Activated CD4-positive, alpha-beta T cell treated with anti-CD3 and anti-CD28 coated beads, Interleukin-2, amount 50 U/mL, for 48 hours (primary cell): ENCODE measurements around the gene PLCXD3.
"Not testable (repeated sequence)": the region's sequence is repeated elsewhere in the genome, so short reads cannot be mapped to it uniquely, and the experiment has no call there.

Experiments
- DNase-seq, 2 experiments: peaks; one replicate each; pipeline ENCODE4 v3.0.0-alpha.2; 2020

PLCXD3 gene

DNA sequence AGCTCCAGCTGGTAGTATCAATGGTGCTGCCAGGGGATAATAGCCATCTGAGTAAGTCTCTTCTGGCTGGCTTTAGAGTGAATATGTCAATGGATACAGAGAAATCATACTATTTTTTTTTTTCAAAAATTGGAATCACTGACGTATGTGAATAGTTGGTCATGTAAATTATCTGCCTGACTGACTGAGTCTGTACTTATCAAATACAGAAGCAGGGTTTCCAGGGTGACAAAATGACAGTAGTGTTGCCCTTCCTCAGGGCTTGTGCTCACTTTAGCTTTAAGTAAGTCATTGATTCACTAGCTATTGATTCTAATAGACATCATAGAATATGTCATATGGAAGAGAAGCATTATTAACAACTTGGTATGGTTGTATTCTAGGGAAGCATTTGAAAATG, 171.1 kb downstream of the PLCXD3 start:
- DNase-seq: no peak

DNA sequence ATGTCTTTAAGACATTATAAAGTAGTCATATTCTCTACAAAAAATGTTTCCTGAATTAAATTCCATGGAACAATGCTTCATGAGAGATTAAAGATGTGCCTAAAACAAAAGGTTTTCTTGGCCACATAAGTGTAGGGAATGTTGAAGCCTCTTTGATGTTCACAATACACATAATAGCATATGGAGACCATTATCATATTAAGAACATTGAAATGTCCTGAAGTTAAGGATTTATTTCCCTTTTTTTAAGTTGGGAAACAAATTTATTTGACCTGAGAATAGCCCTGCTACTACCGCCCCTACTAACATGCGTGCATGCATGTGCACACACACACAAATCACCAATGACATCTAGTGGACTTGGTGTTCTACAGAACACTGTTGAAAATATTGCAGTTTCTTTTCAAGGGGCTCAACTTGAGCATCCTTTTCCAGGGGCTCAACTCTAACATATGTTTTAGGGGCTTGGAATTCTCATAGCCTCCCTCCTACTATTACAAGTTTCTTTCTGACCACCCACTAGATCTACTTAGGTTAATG, 172.2 kb downstream of the PLCXD3 start:
- no peak for DNase-seq

DNA sequence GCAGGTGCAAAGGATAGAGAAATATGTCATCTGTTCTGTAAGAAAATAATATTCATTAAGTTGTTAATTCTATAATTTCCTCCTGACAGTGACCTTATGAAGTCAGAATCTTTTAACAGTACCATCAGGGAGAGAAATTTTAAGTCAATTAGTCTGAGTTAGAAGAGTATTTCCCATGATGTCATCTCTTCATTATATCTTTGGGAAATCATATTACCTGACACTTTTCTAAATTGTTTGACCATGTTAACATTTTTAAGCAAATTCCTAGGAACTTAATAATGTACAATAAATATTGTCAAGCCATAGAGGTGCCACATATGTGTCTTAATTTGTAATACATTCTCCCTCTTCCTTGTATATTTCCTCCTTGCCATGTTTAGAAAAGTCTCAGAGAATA, 172.7 kb downstream of the PLCXD3 start:
- no peak for DNase-seq

DNA sequence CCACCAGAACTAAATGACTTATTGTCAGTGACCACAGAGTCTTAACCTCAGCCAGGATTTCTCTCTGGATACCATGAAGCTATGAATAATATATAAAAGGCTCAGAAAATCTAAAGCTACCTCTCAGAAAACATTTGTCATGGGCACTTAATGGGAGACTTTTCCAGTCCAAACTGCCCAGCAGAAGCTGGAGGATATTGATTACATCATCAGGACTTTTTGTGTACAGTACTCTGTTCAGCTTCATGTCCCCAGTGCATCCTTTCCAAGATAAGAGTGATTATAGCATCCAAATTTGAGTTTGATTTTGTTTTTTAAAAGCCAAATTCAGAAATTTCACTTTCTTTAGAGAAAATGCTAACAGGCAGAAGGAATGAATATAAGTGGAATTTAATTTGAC, 173.2 kb downstream of the PLCXD3 start:
- no peak for DNase-seq

DNA sequence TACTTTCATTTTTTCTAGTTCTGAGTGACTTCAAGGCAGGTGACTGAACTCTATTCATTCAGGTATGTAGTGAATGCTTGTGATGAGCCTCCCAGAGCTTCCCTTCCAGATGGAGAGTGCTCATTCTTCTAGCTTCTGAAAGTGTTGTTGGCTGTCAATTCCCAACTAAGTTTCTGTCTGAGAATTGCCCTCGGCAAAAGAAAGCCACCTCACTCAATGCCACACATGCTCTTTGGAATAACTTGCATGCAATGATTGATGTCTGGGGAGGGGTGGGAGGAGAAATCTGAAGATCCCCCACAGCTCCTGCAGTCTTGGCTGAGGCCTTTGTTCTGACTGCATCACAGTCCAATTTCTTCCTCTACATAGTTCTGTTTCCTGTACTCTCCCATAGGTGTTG, 173.9 kb downstream of the PLCXD3 start:
- DNase-seq: no peak

DNA sequence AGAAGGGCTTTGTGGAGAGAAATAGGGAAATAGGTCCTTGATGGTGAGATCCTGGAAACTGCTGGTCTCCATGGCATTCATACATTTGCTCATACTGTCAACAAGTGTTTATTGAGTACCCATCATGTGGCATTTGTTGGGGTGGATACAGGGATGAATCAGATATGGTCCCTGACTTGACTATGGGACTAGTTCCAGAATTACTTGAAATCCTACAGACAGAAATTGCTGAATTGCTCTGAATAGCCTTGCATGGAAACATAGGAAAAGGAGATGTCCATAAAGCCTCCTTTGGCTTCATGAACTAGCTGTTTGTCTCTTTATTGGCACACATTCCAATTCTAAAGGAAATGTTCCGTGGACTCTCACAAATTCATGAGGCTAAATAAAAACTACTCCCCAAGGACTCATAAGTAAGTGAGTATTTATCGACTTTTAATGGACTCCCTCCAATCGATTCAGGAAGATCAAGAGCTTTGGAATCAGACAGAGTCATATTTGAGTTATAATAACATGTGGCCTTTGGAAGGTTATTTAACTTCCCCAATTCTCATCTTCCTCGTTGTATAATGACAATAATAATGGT, 174.7 kb downstream of the PLCXD3 start:
- no peak for DNase-seq

DNA sequence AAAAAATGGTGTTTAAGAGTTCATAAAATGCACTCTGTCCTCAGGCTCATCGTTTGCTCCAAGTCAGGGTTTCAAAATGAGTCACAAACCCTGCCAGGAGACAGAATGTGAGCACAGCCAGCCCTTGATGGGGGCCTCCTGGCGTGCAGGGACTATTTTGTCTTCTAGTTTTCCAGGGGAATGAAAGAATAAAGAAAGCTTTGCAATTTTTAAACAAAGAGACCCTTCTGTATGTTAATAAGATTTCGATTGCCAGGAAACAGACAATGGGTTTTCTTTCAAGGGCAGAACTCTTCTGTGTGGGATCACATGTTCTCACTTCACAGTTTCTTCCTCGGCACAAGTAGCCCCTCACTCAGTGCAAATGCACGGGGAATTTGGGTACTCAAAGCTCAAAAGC, 175.6 kb downstream of the PLCXD3 start:
- no peak for DNase-seq

DNA sequence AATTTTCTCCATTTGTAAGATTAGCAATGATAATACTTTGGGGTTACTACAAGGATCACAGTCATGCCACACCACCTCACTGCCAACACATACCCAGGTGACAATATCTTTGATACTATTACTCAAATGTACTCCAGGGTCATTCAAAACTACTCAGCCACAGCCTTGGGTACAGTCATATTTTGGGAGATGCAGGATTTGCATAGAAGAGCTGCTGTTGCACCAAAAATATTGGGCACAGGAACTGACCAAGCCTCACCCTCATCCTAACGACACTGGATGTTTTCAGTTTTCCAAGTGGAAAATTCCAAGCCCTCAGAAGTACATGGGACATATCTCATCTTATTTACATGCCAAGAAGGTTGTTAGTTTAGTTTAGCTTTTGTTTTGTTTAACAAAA, 176.2 kb downstream of the PLCXD3 start:
- no peak for DNase-seq

DNA sequence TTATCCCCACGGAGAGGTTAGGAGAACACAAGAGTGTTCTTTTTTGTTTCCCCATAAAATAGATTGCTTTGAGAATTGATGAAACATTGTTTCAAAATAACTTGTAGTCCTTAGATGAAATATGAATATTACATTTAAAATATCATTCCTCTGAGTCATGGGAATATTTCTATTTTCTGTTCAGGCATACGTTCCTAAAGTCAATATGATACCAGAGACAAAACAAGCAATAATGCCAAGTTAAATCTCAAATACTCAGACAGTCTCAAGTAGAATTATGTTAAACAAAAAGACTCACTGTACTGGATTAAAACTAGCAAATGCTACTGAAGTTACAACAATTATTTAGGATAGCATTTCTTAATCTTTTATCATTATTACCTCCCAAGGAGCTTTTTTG, 185.3 kb downstream of the PLCXD3 start:
- DNase-seq: no peak

DNA sequence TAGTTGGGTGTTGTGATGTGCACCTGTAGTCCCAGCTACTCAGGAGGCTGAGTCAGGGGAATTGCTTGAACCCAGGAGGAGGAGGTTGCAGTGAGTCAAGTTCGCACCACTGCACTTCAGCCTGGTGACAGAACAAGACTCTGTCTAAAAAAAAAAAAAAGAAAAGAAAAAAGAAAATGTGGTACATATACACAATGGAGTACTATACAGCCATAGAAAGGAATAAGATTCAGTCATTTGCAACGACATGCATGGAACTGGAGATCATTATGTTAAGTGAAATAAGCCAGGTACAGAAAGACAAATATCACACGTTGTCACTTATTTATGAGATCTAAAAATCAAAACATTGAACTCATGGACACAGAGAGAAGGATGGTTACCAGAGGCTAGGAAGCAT, 187.6 kb downstream of the PLCXD3 start:
- DNase-seq: not testable (repeated sequence)

DNA sequence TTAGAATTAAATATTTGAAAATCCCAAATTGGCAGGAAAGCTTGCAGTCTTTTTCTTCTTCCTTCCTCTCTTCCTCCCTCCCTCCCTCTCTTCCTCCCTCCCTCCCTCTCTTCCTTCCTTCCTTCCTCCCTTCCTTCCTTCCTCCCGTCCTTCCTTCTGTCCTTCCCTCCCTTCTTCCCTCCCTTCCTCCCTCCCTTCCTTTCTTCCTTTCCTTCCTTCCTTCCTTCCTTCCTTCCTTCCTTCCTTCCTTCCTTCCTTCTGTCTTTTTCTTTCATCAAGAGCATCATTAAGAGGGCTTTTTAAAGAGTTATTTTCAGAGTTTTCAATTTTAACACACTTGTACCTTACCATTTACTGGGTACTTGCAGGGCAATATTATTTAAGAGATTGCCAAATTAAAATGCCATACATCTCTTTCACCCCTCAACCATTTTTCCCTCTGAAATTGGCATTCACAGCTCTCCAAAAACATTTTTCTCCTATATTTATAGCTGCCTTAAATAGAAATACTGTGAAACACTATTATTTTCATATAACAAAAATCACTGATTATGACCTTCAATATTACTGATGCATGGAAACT, 197.8 kb downstream of the PLCXD3 start:
- DNase-seq: no peak

DNA sequence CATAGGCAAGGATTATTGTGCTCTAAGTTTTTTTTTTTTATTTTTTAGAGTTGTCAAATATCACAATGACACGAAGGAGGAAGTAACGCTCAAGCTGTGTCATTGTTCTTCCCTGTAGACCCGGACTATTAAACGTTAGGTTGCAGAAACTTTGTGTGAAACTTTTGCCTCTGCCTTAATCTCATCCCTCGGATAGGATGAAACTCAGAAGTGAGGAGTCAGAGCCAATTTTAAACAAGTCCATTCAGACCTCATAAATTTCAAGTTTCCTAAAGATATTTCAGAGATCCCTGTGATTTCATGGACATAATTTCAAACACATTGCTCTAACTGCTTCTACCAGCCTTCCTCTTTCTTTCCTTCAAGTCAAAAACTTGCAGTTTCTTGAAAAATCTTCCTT, 198.3 kb downstream of the PLCXD3 start:
- no peak for DNase-seq

DNA sequence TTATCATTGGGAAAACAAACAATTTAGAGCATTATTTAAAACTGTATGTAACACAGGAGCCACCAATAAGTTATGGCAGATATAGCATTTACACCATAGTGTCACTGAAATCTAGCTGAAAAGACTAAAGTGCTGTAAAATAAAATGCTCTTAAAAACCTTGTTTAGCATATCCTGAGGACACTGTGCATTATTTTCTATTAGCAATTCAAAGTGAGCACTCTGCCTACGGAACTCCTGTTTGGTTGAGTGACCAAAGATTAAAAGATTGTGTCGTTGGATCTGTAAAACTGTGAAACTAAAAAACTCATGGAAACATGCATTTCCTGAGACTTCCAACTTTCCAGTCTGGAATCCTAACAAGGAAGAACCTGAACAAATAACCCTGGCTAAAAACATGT, 201.1 kb downstream of the PLCXD3 start:
- no peak for DNase-seq

DNA sequence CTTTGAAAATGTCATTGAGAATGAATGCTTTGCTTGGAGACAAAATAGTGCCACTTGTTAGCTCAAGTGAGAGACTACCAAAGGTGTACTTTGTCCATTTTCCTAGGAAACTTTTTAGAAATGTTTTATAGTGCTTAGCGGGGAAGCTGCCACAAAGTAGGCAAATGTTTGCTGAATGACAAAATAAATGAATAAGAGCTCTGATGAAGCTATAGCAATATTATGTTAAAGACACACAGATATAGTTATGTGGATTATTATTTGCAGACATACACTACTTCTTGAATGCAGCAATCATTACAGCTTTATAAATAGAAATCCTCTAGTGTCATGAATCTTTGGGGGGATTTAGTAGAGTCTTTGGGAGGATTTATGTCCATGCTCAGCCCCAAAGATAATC, 204.4 kb downstream of the PLCXD3 start:
- DNase-seq: no peak

DNA sequence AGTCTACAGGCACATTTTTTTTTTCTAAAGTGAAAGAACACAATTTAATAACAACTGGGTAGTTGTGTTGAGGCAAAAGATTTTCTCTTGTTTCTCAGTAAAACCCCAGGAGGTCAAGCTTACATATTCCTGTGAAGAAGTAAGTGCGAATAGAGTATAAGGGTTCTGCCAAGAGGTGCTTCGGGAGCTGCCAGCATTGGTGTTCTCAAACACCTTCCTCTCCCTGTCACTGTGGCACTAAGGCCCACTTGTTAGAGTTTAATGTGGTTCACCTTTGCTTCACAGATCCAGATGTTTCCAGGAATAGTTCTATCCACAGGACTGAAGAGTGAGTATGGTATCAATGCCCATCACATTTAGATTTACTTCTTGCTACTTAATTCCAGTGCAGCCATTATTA, 205.3 kb downstream of the PLCXD3 start:
- no peak for DNase-seq

DNA sequence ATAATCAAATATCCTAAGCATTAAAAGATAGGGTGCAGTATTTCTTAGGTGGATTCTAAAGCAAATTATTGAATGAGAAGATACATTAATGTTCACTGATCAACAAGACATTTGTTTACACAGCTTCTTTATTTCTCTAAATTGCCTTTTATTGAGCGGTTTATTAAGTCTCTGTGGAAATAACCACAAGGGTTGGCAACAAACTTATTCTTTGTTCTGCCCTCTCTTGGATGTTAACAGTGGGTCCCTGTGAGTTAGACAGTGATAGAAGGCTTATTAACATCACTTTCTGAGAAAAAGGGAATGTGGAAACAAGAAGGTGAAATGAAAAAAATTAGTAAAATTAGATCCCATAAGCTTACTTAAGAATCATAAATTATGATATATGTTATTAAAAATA, 214.3 kb downstream of the PLCXD3 start:
- no peak for DNase-seq

DNA sequence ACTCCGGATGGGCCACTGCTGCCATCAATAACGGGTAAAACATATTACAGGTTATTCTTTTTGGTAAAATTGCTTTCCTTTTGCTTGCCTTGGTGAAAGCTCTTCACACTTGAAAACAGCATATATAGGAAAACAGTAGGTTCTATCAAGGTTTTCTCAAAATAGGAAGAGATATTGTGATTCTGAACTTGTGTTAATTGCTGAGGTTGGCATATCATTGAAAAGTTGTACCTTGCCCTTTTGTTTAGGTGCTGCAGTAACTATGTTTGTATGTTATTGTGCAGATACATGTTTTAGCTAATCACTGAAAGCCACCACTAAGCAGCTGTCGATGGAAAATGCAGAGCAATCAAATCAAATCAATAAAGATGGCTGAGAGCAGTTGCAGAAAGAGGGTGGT, 219.1 kb downstream of the PLCXD3 start:
- DNase-seq: no peak

DNA sequence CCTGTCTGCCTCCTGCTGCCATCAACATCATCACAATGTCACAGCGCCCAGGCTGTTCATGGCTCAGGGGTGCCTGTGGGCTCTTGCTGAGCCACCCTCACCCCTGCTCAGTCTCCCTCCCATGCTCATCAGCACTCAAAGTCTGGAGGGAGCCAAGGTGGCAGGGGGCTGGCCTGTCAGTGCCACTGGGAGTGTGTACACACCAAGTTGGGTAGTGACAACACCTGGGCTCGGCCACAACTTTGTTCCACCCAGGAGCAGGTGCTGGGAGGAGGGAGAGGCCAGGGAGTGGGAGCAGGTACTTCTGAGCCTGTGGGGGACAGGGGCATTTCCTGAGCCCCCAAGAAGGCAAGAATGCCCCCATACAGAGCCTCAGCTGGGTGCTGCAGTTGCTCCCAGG, 219.6 kb downstream of the PLCXD3 start:
- no peak for DNase-seq

DNA sequence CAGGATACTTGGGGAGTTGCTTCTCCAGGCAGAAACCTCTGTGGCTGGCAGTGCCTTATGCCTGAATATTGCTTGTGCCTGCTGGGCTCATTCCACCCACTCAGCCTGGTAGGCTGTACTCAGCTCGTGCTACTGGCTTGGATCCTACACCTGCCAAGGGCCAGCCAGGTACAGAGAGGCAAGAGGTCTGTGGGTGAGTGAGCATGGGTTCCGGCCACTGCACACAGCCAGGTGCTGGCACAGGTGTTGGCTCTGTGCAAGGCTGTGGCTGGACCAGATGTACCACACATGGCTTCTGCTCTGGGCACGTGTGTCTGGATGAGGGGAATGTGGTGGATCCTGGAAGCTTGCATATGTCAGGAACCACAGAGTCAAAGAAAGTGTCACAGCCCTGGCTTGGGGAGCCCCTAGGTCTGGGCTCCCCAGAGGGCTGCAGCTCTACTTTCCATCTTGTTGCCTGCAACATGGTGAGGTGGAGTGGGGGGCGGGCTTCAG, 220.4 kb downstream of the PLCXD3 start:
- no peak for DNase-seq

DNA sequence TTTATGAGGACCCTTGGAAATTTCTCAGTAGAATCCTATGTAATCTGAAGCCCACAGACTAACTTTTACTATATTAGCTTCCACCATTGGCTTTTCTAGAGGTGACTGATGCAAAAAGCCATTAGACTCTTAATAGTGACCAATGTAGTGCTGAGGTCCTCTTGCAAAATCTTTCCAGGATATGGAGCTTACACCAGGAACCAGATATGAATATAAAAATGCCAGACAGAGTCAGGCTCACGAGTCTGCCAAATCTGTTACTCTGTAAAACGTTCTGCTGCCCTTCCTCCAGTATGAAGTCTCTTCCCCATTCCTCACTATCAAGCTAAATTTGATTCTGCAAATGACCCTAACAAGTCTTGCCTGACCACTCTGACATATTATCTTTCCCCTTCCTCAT, 223.7 kb downstream of the PLCXD3 start:
- DNase-seq: no peak

DNA sequence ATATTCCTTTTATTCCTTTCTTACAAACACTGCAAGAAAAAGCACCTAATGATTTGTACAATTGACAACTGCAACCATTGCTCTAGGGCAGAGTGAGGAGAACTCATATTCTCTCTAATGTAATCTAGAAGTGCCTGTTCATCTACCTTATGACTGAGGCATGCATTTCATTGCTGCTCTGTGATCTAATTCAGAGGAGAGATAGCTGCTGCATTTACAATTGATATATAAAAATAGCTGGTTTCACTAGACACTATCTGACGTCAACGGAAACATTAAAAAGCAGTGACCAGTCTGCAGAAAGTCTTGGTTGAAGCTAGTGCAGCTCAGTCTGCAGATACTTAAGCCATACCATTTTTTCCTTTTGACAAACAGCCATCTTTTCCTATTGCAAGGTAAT, 224.2 kb downstream of the PLCXD3 start:
- no peak for DNase-seq

DNA sequence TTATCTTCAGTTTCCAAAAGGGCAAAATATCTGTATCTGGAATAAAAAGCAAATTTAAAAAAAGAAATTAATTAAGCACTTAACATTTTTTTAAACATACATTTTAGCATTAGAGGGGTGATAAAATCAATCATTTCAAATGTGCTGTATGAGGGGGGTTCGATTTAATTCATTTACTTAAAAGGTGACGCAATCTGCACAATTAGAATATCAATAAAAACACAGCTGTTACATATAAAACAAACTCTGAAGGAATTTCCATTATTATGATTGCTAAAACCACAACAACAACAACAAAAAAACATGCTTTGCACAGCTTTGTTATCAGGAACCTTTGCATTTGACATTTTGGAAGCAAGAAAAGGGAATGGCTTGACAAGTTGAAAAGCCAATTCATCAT, 225.5 kb downstream of the PLCXD3 start:
- DNase-seq: no peak

DNA sequence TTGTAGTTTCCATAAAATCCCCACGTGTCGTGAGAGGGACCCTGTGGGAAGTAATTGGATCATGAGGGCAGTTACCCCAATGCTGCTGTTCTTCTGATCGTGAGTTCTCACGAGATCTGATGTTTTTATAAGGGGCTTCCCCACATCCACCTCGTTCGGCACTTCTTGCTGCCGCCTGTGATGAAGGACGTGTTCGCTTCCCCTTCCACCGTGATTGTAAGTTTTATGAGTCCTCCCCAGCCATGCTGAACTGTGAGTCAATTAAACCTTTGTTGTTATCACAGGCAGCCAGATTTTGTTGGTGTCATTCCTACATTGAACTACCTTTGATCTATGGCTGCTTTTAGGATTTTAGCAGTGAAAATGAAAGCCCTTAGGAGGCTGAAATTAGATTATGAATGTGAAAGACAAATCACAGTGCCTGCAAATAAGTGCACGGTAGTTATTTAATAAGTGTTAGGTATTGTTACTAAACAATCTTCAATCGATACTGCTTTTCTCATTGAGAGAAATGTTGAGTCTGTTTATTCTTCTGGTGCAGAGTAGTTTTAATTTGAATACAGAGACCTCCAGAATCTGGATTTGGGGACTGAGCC, 229.1 kb downstream of the PLCXD3 start:
- DNase-seq: no peak

DNA sequence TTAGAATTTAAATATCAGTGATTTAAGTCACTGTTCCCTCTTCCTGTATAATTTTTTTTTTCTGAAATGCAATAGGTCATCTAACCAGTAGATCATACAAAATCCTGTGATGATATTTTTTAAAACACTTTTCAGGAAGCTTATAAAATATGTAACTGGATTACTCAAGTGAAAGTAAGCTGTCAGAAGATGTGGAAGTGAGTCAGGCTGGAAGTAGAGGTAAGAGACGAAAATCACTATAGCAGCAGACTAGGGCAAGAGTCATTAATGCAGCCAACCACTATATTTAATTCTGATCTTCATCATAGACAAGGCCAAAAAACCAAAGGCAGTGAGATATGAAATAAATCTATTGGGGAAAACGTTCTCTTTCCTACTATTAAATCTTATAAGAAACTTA, 231.4 kb downstream of the PLCXD3 start:
- no peak for DNase-seq
